ENCODE measurements around the gene ILK.

The ILK gene

DNA sequence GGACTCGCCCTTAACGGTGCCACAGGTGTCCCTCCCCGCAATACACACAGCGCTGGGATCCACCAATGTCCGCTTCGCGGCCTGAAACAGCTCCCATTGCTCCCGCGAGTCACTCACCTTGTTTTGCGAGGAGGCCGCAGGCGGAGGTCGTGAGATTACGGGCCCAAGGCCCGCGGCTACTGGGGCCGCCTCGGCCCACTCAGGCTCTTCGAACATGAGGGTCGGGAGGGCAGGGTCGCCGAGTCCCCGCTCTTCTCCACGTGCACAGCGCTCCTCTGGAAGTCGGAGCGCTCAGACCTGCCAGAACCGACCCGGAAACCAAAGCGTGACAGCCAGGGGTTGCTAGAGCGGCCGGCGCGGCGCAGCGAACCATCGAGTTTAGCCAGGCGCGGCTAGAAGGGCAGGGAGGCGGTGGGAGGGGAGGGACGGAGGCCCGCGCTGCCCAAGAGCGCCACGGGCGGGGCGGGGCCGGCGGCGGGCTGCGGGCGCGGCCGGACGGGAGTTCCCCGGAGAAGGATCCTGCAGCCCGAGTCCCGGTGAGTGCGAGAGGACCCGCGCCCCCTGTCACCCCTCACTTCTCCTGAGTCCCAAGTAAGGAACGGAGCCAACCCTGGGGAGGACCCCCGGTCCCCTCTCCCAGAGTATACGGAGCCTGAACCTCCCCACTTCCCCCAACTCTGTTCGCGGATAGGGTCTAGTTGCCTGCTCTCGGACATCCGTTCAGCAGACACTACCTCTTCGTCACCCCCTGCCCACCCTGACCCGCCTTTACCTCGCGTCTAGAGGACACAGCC lies at the start of gene ILK, which contains the start of gene RRP8:
Gene ILK, plus strand, starts transcription at position 488 of the 794 bp plus-strand sequence. CDS start 498 bp downstream, outside the sequence.
Gene RRP8, minus strand, starts transcription at position 330 of the 794 bp plus-strand sequence. Its CDS starts 114 bp downstream, at position 216.
- DNase-seq (ENCODE audit: low spot score) = peak; percentile 93

DNA sequence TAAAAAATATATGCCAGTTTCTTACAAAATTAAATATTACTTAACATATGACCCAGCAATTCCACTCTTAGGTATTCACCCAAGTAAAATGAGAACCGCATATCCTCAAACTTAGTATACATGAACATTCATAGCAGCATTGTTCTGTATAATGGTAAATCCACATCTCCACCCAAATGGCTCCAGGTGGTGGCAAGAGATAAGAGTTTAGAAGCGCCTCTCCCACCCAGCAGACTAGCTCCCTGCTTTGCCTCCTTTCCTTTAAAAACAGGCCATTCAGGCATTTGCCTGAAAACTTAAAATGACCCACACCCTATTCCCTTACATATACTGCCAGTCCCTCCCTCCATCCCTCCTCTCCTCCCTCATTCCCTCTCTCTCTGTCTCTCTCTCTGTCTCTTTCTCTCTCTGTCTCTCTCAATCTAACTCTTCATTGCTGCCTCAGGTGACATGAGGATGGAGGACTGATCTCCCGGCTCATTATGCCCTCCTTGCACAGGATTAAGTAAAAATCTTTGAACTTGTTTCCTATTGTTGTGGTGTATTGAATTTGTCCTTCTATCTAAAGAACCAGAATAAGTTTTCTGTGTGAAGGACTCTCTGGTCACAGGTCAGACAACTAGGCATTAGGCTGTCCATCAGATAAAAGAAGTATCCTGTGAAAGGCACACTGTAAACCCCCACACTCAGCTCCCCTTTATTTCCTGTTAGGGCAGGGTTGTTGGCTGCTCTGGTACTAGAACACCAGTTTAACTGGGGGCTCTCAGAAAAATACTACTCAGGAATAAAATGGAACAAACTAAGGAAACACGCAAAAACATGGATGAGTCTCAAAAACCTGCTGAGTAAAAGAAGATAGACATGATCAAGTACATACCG lies 48.5 kb upstream of the ILK start:
- no peak for DNase-seq (ENCODE audit: low spot score)

DNA sequence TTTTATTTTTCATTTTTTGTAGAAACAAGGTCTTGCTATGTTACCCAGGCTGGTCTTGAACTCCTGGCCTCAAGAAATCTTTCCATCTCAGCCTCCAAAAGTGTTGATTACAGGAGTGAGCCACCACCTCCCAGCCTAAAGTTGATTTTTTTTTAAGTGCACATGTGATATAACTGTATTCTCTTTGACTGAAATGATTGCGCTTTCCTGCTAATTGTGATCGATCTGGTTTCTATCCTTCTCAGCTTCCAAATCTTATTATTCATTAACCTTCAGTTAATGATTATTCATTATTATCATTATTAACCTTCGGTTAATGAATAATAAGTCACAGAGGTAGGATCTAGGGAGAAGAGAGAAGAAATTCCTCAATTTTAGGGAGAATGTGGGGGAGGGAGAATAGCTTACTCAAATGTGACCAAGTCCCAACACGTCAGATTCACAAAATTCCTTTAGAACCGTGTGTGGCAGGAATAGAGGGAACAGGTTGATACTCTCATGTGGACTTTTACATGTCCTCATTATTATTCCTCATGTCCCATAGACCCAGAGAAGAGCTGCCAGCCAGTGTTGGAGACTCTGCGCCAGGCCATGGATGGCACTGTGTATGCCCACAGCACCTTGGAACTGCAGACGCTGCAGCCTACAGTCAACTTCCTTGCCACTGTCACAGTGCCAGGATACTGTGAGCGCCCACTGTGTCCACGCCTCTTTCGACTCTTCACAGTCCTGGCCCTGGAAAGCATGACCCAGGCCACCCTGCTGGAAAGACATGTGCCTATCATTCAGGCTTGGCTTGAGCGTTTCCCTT lies 47.2 kb upstream of the ILK start:
- no peak for DNase-seq (ENCODE audit: low spot score)

DNA sequence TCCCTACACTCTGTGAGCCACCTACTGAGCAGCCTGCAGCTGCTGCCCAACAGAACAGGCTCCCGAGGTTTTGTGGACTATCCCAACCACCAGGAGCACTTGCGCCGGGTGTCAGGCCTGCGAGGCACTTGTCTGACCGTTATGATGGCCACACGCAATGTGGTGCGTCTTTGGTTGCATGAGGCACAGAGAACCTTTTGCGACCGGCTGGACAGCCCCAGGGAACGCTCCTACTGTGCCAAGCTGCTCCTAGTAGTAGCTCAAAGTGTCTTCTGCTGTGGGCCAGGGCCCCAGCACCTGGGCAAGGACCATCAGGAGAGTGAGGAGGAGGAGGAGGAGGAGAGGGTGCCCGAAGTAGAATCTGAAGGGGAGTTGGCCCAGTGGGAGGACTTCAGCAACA lies 46.5 kb upstream of the ILK start:
- DNase-seq (ENCODE audit: low spot score) = no peak

DNA sequence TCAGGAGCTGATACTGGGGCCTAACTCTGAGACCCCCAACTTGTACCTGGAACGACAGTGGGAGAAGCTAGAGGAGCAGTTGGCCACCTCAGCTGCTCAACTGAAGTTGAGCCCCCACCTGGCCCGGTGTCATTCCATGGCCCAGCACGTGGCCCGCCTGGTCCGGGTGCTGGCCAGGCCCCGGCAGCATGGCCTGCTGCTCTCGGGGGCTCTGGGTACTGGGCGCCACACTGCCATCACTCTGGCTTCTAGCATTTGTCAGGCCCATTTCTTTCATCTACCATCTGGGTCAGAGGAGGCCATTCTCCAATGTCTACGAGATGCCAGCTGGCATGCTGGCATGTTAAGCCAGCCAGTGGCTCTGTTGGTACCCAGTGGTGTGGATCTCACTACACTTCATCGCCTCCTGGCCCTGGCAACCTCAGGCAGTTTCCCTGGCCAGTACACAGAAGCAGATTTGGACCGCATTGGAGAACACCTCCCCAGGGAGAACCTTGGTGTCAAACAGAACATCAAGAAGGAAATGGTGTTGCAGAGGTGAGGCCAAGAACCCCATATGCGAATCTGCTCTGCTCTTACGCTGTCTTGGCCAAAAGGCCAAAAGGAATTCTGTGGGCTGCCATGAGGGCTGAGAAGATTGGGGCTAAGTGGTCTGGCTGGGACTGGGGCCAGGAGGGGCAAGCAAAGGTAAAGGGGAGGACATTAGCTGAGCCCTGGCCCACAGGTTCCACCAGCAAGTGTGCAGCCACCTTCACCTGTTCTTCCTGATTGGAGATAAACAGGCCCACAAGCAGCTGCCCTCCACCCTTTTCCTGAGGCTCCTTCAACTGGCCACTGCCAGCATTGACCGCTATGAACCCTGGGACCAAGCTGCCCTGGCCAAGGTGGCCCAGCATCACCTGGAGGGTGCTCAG lies 45.6 kb upstream of the ILK start:
- DNase-seq (ENCODE audit: low spot score) = no peak

DNA sequence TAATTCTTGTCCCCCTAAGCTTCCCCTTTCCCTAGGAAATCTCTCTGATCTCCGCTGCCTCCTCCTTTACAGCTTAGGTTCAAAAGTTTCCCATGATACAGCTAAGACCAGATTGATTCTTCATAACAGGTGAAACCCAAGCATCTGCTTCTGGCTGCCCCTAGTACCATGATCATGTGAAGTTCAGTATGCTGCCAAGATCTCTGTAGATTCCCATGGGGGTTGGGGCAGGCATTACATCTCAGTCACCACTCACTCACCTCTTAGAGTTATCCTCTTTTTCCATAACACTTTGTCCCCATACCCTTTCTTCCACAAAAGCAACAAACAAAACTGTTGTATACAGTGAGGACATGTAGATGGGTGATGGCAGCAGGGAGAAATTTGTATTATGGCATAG lies 44.2 kb upstream of the ILK start:
- no peak for DNase-seq (ENCODE audit: low spot score)

DNA sequence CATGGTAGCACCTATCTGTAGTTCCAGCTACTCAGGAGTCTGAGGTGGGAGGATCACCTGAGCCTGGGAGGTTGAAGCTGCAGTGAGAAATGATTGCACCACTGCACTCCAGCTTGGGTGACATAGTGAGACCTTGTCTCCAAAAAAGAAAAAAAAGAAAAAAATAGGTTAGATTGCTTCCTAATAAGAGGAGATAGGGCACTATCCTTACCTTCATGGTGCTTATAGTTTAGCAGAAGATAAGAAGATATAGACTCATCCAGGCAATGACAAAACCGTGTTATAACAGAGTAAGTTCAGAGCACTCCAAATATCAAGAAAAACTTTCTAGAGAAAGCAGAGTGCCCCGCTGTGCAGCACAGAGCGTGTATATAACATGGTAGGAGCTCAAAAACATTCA lies 42.3 kb upstream of the ILK start:
- DNase-seq (ENCODE audit: low spot score) = no peak

DNA sequence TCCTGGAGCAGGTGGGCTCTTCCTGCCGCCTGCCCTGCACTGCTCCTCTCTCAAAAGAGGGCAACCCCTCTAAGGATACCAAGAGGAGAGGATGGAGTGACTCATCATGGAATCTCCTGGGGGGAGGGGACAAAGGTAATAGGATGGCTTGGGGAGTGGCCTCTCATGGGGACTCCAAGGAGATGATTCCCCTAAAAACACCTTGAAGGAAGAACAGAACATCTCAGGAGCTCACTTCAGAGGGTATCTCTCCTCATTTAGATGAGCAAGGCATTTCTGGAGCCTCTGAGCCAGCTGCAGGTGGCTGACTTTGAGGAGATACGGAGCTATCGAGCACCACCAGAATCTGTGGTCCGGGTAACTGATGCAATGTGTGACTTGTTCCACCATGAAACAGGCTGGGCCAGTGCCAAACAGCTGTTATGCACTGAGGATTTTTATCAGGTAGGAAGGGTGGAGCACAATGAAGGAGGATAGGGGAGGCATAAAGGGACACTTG lies 40.4 kb upstream of the ILK start:
- no peak for DNase-seq (ENCODE audit: low spot score)

DNA sequence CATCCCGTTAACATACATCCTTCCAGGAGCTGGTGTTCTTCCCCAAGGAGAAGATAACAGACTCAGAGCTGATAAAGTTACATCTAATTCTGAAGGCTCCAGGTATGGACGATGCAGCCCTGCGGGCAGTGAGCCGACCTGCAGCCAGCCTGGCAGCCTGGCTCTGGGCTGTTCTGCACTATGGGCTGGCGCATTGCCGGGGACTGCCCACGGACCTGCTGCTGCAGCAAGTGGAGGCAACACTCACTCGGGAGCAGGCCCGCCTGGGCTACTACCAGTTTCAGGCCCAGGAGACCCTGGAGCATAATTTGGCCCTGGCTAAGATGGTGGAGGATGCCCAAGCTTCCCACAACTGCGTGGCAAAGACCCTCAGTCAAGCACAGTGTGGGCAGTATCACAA lies 39.9 kb upstream of the ILK start:
- DNase-seq (ENCODE audit: low spot score) = no peak

DNA sequence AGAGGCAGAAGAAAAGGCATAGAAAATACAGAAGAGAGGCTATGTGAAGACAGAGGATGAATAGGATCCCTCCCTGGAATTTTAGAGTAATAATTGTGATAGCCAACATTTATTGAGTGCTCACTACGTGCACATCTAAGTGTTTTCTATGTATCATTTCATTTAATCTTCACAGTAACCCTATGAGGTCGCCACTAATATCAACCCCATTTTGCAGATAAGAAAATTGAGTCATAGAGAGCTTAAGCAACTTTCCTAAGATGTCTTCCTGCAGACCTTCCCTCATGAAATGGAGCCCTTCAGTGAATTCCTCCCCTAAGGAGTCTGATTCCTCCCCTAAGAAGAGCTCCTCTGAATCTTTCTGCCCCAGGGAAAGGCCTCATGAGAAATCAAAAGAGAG lies 38.2 kb upstream of the ILK start:
- no peak for DNase-seq (ENCODE audit: low spot score)

DNA sequence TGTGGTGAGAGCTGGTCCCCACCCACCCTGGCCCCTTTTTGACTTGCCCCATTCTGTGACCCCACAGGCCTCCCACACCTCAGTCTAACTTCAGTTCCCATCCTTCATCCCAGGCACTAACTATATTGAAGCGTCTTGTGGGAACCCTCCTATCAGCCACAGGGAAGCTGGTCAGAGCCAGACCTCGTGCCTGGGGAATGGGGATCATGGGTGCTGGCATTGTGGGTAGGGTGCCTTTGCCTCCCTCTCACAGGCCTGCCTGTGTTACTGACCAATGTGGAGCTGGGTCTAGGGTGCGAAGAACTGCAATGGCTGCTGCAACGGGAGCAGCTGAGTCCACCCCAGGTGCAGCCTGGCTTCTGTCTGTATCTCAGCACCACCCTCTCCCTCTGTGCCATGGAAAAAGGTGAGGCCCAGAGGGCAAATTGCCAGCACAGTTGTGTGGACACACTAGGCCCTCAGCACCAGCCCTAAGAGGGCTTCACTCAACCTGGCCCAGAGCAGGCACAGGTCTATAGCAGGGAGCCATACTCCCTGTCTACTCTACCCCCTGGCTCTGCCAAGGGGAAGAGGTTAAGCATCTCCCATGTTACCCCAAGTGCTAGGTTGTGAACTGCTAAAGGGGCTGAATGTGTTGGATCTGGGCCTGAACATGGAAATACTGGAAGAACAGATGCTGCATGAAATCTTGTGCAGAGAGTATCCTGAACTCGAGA lies 37.4 kb upstream of the ILK start:
- no peak for DNase-seq (ENCODE audit: low spot score)

DNA sequence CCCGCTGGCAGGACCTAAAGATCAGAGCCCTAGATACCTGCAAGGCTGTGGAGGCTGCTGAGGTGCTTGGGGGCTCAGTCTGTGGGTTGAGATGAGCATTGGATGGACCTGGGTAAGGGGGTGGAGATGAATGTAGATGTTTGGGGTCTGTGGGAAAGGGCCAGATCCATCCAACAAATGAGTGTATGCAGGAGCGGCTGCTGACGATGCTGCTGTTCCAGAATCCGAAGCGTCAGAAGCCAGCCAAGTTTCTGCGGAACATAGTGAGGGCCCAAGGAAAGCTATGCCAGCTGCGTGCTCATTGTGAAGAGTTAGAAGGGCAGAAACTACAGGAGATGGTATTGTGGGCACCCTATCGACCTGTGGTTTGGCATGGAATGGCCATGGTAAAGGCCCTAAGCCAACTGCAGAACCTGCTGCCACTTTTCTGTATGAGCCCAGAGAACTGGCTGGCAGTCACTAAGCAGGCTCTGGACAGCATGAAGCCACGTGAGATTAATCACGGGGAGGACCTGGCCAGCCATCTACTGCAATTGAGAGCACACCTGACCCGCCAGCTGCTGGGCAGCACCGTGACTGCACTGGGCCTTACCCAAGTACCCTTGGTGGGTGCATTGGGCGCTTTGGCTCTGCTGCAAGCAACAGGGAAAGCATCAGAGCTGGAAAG lies 36.7 kb upstream of the ILK start:
- DNase-seq (ENCODE audit: low spot score) = no peak

DNA sequence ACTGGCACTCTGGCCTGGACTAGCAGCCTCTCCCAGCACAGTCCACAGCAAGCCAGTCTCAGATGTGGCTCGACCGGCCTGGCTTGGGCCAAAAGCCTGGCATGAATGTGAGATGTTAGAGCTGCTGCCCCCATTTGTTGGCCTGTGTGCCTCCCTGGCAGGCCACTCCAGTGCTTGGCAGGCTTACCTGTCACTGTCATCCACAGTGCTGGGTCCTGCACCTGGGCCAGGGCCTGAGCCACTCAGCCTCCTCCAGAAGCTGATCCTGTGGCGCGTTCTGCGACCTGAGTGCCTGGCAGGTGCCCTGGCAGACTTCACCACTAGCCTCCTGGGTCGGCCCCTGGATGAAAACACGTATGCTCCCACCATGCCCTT lies 36.2 kb upstream of the ILK start:
- DNase-seq (ENCODE audit: low spot score) = no peak

DNA sequence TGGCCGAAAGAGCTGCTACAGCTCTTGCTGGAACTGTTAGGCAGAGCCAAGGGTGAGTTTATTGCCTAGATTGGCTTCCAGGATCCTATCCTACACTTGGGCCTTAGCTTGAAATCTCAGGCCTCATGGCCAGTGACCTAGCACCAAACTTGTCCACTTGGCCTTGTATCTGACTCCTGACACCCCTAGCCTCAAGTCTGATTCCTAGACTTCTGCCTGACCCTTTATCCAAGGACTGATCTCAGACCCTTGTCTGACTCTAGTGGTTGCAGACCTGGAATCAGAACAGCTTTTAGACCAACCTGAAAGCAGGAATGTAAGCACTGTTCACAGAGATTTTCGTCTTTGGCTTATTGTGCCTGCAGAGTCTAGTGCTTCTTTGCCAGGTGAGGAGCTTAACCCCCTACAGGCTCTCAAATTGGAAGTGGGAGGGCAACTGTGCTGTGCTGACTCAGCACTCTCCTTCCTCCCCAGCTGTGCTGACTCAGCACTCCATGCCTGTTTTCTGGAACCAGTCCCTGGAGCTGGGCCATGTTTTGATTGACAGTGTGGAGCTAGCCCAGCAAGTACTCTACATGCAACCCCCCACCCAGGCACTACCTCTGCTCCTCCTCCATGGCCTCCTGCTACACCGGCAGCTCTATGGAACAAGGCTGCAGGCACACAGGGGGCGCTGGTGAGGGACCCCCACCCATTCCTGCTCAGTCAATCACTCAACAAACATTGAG lies 35.2 kb upstream of the ILK start:
- DNase-seq (ENCODE audit: low spot score) = no peak

DNA sequence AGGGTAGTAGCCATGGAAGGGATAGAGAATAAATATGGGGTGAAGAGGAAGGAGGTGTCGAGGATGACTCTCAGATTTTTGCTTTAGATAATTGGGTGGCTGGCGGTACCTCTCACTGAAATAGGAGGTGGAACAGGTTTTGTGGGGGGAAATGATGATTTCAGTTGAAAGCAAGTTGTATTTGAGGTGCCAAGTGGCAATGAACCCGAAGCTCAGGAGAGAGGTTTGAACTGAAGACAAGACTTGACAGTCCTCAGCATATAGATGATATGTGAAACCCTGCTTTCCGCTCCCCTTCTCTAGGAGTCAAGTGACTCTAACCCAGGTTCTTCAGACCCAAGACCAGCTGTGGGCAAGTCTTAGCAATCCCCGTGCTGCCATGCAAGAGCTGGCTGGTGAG lies 33.9 kb upstream of the ILK start:
- no peak for DNase-seq (ENCODE audit: low spot score)

DNA sequence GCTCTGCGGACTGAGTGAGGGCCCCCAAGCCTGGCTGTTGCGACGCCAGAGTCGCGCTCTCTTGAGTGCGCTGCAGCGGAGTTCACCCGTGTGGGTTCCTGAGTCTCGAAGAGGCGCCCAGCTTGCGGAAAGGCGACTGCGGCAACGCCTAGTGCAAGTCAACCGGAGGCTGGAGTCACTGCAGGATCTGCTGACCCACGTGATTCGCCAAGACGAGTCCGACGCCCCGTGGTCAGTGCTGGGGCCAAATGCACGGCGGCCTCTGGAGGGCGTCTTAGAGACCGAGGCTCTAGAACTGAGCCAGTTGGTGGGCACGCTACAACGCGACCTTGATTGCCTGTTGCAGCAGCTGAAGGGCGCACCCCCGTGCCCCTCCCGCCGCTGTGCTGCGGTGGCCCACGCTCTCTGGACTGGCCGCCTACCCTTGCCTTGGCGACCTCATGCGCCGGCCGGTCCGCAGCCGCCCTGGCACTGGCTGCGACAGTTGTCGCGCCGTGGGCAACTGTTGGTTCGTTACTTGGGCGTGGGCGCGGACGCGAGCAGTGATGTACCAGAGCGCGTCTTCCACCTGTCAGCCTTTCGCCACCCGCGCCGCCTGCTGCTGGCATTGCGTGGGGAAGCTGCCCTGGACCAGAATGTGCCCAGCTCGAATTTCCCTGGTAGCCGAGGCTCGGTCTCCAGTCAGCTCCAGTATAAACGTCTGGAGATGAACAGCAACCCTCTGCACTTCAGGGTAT lies 32.7 kb upstream of the ILK start:
- DNase-seq (ENCODE audit: low spot score) = no peak

DNA sequence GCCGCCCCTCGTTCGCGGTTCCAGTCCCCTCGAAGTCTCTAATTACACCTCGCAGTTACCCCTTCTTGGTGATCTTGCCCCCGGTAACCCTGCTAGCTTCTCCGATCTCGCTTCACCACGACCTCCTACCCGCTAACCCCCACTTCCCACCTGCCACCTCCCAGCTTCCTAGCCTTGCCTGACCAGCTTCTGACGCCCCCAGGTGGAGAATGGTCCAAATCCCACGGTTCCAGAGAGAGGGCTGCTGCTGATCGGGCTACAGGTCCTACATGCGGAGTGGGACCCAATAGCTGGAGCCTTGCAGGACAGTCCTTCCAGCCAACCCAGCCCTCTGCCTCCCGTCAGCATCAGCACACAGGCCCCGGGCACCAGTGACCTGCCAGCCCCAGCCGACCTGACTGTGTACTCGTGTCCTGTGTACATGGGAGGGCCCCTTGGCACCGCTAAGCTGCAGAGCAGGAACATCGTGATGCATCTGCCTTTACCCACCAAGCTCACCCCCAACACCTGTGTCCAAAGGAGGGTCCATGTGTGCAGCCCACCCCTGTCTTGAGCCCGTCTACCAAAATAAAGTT lies 32.1 kb upstream of the ILK start:
- DNase-seq (ENCODE audit: low spot score) = no peak

DNA sequence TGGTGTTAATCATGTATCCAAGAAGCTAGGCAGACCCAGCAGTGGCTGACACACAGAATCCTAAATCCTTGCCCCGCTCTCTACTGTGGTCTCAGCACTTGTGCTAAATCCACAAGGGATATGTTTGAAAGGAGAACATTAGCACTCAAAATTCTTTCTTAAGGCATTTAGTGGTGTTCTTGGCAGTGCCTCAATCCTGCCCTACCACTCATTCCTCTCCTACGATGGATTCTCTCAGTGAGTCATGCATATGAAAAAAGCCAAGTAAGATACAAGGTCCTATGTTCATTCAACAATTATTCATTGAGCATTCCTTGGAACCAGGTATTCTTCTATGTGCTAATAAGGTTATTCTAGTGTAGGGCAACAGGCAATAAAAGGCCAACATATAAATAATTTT lies 31.4 kb upstream of the ILK start:
- DNase-seq (ENCODE audit: low spot score) = no peak

Measured in activated CD4-positive, alpha-beta T cell treated with anti-CD3 and anti-CD28 coated beads, Interleukin-2, Interleukin-4, amounts not matched to agents 100 ng/mL and 50 ng/mL, durations not matched to agents 16 hours and 8 hours (primary cell).